C4-2B (cell line): ENCODE data around the gene NRTN.

Experiments used
- H3K27ac ChIP-seq: fragments of 450-650 bp; 2 replicates; pipeline ENCODE4 v1.5.1; 2017
- ZFX ChIP-seq: fragments of 450-650 bp; IDR thresholded peaks from 2 replicates; pipeline ENCODE4 v1.6.1; 2017
- TF ChIP-seq, protein P1 (sequence below): fragments of 450-650 bp; conservative IDR thresholded peaks from 2 replicates; pipeline ENCODE4 v1.5.1; 2017; ENCODE audit warnings: mild to moderate bottlenecking

Gene NRTN

DNA sequence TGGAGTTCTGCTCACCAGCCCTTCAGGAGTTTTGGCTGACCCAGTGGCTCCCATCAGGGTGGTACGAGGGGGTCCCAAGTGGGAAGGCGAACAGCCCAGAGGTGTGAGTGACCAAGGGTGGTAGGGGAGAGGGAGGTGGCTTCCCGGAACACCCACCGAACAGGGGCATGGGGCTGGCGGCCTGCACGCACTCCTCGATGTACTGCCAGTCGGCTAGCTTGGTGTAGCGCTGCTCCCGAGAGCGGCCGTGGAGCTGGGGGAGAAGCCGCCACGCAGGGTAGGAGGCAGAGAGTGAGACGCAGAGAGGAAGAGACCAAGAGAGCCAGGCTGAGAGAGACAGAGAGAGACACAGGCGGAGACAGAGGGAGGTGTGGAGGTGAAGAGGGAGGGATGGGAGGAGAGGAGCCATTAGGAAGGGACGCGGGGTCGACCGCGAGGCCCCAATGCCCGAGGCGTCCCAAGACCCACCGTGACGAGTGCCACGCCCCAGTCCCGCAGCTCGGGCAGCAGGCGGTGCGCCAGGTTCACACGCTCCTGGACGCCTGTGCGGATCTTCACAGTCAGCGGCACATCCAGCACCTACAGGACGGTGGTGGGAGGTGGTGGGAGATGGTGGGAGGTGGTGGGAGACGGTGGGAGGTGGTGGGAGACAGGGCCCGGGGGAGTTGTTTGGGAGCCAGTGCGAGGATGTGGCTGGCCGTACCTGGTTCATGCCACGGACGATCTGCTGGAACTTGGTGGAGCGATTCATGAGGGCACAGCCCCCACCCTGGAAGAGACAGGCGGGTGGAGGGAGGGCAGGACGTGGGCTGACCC, 18.1 kb upstream of the NRTN start:
- H3K27ac ChIP-seq, result no peak overlapping the region
- TF ChIP-seq ZFX, result no peak
- TF ChIP-seq, protein P1, sequence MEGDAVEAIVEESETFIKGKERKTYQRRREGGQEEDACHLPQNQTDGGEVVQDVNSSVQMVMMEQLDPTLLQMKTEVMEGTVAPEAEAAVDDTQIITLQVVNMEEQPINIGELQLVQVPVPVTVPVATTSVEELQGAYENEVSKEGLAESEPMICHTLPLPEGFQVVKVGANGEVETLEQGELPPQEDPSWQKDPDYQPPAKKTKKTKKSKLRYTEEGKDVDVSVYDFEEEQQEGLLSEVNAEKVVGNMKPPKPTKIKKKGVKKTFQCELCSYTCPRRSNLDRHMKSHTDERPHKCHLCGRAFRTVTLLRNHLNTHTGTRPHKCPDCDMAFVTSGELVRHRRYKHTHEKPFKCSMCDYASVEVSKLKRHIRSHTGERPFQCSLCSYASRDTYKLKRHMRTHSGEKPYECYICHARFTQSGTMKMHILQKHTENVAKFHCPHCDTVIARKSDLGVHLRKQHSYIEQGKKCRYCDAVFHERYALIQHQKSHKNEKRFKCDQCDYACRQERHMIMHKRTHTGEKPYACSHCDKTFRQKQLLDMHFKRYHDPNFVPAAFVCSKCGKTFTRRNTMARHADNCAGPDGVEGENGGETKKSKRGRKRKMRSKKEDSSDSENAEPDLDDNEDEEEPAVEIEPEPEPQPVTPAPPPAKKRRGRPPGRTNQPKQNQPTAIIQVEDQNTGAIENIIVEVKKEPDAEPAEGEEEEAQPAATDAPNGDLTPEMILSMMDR, result no peak

DNA sequence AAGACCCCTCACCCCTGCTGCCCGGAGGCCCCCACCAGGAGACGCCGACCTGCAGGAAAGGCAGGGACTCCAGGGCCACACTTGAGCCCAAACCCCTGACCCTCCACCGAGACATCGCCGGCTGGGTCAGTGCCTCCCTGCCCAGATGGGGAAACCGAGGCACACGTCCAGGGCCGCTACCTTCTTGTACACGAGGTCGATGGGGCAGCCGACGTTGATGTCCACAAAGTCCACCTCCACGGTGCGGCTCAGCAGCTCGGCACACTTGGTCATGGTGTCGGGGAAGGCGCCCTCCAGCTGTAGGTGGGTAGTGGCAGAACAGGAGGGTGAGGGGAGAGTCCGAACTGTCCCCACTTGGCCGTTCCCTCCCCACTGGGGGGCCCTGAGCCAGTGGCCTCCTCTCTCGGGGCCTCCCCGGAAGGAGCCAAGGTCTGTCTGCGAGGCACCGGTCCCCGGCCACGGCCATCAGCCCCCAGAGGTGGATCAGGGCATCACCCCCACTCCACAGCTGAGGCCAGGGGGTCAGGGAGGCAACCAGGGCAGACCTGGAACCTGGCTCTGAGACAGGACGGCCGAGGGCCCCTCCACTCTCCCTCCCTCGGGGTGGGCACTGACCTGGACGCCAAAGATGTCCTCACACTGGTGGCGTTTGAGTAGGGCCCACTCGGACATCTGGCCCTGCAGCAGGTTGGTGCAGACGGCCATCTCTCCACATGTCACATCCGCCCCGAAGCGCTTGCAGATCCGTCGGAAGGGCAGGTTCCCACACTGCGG, 17.3 kb upstream of the NRTN start:
- H3K27ac ChIP-seq, result no peak overlapping the region
- TF ChIP-seq, protein P1, result no peak
- TF ChIP-seq ZFX, result no peak

DNA sequence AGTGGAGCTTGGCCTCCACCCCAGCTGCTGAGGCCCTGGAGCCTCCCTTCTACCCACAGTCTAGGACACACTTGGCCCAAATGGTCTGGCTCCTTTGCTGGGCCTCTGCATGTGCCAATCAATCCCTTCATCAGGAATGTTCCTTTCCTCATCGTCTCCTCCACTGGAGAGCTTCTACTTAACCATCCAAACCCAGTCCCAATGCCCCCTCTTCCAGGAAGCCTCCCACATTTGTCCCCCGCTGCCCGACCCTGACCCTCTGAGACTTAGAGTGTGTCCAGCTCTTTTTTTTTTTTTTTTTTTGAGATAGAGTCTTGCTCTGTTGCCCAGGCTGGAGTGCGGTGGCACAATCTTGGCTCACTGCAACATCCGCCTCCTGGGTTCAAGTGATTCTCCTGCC, 16.4 kb upstream of the NRTN start:
- H3K27ac ChIP-seq, result no peak overlapping the region
- TF ChIP-seq, protein P1, result no peak
- TF ChIP-seq ZFX, result no peak

DNA sequence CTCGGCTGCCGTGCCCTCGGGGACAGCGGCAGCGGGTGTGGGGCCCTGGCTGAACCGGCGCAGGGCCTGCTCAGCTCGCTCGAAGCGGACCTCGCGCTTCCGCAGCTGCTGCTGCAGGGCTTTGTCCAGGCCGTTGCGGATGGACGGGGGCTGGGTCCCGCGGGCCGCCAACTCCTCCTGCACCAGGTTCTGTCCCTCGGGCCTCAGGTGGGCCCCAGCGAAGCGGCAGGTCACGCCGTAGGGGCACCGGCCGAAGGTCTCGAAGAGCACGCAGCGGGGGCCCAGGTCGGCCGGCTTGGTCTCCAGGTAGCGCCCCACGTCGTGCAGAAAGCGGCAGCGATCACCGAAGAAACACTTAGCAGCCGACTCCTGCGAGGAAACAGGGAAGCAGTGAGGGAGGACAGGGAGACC, 15.5 kb upstream of the NRTN start:
- no peak overlapping the region for H3K27ac ChIP-seq
- TF ChIP-seq ZFX, result no peak
- TF ChIP-seq, protein P1, result no peak

DNA sequence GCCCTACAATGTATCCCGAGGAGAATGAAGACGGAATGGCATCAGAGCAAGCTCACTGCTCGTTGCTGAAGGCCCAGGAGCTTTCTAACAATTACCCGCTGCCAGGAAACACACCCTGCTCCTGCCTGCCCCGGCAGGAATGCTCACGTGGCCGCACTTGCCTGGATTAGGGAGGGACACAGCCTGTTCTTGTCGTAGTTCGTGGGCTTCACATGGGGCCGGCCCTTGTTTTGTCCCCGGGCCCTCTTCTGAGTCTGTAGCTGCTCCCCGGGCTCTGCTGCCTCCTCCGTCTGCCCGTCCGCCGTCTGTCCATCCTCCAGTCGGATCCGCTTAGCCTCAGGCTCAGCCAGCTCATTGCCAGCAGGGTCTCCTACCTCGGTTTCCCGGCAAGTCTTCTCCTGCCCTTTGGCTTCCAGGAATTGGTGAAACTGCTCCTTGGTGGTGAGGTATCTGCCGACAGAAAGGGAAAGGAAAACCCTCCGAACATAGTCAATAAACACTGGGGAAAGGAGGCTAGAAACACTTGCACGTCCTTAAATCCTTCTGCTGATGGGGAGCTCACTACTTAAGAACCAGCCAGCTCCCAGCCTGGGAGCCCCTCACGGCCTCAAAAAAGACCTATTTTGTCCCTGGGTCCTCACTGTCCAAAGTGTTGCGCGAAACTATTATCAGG, 14.8 kb upstream of the NRTN start:
- TF ChIP-seq, protein P1, result no peak
- no peak for TF ChIP-seq ZFX
- peak overlapping the region; percentile 92 for H3K27ac ChIP-seq

DNA sequence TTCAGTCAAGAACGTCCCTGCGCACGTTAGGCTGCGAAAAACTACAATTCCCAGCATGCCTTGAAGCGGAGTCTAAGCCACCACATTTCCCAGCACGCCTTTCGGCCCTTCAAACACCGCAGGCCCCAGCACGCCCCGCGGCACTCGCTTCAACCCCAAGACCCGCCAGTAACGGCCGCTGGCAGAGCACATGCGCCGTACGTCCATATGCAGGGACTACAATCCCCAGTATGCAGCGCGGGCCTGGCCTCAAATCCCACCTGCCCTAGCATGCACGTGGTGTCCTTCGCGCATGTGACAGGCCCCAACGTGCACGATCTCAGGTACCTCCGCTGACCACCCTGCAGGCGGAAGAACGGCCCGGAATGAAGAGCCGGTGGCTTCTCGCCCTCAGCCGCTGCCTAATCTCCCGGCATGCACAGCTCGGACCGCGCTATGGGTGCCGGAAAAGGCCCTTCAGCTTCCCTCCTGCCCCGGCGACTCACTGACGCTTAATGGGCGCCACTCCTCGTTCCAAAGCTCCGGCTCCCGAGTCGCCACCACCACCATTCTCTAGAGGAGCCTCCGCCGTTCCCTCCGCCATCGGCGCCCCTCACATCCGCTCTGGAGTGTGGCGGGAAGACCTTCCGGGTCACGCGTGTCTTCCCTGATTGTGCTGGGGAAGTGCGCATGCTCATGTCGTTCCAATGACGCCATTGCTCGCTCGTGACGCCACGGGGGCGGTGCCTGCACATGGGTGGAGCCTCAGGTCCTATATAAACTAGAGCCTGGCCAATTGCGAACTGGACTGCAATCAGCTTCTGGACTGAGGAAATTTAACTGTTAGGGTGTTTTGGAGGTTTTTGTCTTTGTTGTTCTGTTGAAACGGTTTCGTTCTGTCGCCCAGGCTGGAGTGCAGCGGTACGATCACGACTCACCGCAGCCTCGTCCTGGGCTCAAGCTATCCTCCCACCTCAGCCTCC, 14.0 kb upstream of the NRTN start, which contains the start of gene DUS3L:
DUS3L (minus strand) TSS at position 605 of the 962 bp plus-strand sequence; CDS start at position 583, 22 bp downstream.
- TF ChIP-seq, protein P1, result no peak
- peak; percentile 46; the same call in 1 of the 2 replicates for TF ChIP-seq ZFX

More for the DNA sequence above, 14.0 kb upstream of the NRTN start, which contains the start of gene DUS3L:
- peak within 1 kb of the TSS; percentile 92 for H3K27ac ChIP-seq
